ENCODE data around the gene PLCB1.
"Not testable (repeated sequence)": the region's sequence is repeated elsewhere in the genome, so short reads cannot be mapped to it uniquely, and the experiment has no call there.

PLCB1 gene

GRCh38 chr20:8130840-8131526 lies 1.1 kb upstream of the PLCB1 start:
- DNase-seq = no peak

DNA sequence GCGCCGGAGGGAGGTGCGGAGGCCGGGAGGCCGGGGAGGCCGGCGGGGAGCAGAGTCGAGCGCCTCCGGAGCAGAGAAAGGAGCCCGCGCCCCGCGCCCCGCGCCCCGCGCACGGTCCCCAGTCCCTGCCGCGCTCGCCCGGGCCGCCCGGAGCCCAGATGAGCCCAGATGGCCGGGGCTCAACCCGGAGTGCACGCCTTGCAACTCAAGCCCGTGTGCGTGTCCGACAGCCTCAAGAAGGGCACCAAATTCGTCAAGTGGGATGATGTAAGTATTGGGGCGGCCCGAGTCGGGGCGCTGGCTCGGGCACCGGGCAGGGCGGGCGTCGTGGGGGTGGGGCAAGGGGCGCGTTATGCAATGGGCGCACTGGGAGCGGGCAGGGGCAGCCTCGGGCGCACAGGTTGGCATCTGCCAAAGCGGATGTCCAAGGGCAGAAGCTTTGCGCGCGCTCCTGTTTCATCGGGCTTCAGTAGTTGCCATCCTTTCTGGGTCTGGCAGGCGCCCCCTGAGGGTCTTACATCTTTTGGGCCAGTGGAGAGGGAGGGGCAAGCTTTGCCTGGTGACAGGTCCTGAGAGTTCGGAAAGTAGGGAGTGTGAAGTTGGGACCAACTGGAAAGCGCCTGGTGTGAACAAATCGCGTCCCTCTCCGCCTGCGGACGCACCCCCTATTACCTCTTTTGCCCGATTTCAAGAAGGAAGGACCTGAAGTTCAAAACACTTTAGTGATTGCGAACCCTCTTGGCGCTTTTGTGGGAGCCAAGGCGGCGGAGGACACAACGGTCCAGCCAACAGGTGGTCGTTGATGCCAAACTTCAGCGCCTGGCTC lies 631 bp downstream of the PLCB1 start:
- no peak for DNase-seq

DNA sequence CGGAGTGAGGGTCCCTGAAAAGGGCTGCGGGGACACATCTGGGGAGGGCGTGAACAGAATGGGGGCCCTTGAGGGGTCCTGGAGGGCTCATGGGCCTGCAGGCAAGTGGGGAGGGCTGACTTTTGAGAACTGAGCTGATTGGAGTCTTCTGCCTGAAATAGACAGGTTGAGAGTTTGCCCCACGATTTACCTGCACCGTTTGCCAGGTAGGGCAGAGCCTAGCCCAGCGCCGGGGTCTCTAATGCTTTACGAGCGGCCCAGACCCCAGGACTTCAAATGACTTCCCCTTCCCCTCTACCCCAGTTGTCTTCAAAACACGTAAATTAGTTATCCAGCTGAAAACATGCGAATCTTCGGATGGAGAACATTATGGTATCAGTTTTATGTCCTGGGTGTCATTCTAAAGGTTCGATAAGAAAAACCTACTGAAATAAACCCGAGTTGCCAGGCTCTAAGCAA lies 1.3 kb downstream of the PLCB1 start:
- DNase-seq = no peak

- DNase-seq = no peak
These were observed 1.9 kb downstream of the PLCB1 start for GRCh38 chr20:8133851-8134451.

DNA sequence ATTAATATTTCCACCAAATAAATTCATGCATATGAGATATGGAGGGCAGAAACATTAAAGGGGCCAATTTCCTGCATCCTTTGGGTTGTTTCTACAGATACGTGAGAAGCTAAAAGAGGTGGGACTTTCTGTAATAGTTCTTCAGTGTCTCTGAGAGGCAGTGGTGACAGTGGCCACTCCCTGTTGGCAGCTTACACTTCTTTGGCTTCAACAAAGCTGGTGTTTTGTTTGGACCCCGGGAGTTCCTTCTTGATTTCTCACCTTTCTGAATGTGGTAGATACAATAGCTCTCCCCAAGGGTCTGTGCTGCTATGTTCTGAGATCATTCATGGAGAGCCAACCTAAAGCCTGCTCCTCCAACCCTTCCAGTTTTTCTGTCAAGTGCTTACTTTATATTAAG lies 7.8 kb downstream of the PLCB1 start:
- DNase-seq = no peak

DNA sequence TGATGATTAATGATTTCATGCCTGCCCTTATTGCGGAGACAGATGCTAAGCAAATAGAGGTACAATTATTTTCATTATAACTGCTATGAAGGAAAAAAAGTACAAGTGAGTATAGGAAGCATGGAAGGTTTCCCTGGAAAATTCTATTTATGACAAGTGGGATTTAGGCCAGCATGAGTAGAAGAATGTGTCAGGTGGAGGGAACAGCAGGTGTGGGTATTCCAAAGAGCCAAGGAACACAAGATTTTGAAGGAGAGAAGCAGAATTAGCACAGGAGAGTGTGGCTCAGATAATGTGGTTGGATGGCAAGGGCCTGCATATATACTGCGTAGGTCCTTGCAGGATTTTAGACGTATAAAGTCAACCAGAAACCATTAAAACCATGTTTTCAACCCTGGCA lies 11.4 kb downstream of the PLCB1 start:
- no peak for DNase-seq

DNA sequence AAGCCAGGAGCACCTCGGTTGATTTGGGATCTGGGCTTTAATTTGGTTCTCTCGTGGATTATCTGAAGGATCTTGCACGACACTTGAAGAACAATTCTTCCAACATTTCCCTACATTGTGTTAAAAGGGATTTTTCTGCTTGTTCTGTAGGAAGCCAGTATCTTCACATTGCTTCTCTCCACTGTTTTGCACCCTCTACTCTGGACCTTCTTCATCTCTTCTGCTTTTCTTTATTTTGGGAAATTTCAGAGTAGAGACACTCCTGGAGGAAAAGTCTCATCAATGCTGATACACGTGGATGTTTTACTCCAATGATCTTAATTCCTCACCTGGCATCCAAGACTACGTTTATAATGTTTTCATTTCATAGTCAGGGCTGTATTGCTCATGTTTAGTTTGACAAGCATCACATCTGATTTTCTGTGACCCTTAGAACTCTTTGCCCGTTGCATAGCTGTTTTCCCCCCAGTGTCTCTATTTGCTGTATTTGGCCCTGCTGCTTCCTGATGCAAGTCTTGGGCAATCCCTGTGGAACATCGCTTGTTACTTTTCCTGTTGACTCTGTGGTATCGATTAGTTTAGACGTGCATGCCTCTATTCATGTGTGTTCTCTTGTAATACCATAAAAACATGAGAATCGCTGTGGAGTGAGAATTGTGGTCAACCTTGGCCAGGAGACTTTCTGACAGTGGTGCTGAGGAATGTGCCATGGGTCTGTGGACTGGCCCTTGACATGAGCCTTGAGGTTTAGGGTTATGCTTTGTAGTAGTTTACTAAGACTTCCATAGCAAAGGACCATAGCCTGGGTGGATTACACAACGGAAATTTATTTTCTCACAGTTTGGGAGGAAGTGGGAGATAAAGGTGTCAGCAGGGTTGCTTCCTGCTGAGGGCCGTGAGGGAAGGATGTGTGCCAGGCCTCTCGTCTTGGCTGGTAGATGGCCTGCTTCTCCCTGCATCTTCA lies 12.5 kb downstream of the PLCB1 start:
- DNase-seq = no peak

DNA sequence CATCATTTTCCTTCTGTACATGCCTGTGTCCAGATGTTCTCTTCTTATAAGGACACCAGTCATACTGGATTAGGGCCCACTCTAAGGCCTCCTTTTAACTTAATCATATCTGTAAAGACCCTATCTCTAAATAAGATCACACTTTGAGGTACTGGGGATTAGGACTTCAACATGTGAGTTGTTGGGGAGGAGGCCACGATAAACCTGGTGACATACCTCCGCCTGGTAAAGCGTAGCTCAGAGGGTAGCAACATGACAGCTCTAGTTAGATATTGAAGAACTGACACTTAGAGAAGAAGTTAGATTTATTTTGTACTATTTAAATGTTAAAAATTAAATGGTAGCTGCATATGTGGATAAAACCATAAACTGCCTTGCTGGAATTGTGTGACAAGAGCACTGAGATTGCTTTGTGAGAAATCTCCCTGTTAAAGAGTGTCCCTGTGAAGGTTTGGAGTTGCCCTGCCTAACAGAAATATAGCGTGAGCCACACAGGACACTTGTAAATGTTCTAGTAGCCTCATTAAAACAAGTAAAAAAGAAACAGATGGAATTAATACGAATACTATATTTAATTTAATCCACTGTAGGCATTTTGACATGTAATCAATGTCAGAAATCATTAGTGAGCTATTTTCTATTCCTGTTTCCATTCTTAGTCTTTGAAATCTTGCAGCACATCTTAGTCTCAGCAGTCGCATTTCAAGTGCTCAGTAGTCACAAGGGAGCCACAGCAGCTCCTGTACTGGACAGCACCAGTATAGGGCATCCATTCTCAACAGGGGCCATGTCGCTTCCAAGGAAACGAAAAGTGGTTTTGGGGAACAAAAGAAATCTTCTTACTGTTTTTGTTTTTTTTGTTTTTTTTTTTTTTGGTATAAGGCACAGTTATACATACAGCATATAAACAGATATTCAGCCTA lies 13.4 kb downstream of the PLCB1 start:
- no peak for DNase-seq

DNA sequence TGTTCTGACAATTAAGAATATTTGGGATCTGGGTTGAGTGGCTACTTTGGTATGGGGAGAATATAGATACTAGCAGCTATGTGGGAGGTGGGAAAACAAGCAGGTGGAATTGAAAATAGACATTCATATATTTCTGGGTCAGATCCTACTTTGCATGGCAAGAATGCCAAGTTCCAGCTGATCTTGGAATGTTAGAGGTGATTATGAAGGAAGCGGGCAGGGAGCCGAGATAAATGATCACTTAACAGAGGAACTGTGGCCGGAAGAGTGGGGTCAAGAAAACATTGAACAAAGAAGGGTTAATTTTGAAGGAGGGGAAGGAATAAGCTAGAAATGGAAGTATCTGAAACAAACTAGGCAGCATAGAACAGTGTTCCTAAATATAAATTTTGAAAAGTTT lies 15.4 kb downstream of the PLCB1 start:
- DNase-seq = no peak

- no peak for DNase-seq
These were observed 16.4 kb downstream of the PLCB1 start for GRCh38 chr20:8148501-8148900.

DNA sequence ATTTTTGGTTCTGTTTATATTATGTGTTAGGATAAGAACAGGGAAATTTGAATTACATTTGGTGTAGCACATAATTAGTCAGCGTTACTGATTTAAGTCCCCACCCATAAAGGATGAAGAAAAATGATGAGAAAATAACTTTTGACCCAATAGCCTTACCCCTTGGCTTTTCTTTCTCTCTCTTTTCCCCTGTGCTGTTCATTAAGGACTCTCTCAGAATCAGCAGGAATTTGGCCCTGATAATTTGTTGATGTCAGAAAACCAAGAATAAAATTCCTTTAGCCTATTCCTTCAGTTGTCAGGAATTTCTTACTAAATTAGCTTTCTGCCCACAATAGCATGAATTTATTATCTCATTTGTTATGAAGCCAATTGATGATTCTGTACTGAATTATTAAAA lies 18.5 kb downstream of the PLCB1 start:
- no peak for DNase-seq

DNA sequence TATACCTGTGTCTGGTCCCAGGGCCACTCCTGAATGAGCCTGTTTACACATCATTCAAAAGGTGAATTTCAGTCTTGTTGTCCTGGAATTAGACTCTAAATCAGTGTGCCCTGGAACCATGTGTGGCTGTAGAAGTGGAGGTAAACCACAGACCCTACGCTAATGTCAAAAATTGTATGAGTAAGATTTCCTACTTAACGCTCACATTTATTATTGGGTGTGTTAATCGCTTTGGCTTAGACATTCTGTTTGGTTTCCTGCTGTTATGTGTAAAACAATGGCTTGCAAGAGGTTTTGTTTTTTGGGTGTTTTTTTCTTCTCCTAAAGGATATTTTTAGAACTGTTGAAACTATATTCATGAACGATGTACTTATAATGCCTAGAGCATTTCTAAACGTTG lies 19.3 kb downstream of the PLCB1 start:
- no peak for DNase-seq

GRCh38 chr20:8152183-8152582 lies 20.1 kb downstream of the PLCB1 start:
- DNase-seq = no peak

- DNase-seq = no peak
These were observed 20.8 kb downstream of the PLCB1 start for GRCh38 chr20:8152847-8153246.

DNA sequence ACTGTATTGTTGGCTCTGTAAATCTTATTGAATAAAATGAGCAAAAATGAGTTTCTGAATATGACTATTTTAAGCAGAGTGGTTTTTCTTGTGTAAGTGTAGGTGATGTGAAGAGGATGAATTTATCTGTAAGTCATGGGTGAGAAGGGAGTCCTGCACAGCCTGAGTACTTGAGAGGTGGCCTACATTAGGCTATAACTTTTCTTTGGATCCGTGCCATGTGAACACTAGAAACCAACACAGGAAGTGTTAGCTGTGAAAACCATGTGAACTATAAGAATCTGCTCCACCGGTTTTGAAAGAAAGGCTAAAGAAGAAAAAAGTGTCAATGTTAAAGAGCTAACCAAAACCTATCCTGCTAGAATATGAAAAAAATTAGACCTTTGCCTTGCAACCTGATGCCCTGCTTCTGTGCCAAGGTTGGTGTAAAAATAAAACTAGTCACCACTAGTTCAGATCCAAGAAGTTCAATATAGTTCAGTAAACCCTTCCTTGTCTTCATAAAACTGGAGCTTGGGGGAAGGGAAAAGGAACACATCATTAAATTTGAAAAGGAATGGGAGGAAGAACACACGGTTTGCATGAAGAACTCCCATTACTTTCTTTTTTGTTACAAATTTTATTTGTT lies 21.3 kb downstream of the PLCB1 start:
- no peak for DNase-seq

- no peak for DNase-seq
These were observed 22.6 kb downstream of the PLCB1 start for GRCh38 chr20:8154638-8155037.

DNA sequence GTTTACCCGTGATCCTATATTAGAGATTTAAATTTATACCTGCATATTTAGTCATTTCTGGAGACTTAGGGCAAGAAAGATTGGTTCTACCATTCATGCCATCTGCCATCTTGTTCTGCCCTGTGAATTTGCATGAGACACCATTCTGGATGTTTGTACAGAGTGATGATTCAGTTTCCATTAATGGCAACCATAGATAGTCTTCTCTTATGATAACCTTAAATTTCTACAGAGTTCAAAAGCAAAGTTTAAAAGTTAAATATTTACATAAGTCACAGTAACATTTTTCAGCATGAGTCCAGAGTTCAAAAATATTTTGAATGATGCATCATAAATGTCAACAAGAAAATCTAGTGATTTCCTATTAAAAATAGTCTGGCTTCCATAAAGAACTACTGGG lies 23.2 kb downstream of the PLCB1 start:
- DNase-seq = no peak

- no peak for DNase-seq
These were observed 23.7 kb downstream of the PLCB1 start for GRCh38 chr20:8155812-8156211.

DNA sequence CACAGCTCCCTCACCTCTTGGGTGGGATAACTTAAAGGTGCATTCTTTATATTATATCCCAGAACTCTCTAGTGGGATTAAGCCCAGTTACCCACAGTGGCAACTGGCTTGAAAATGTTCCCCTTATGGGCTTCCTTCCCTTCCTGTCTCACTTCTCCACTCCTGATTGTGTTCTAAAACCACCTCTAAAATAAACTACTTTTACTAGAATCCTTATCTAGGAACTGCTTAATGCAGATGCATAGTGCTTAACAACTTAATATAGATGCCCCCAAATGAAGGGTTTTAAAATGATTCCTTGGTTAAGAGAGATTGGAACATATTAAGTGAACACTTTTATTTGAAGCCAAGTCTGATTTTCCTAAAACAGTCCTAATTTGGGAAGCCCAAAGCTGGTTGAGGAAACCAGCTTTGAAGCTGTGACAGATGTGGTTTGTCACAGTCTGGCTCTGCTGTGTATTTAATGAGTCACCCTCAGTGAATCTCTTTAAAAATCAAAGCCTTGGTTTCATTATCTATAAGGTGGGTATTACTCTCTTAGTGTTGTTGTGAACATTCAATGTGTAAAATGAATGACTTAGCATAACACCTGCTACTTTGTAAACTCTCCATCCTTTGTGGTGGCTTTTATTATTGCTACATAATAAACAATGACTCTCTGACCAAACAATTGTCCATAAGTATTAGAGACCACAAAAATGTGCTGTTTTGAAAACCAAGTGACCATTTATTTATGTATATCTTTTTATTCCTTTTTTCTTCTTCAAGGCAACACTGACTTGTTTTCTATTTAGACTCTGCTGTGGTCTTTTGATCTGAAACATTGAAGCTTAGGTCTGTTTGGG lies 24.4 kb downstream of the PLCB1 start:
- DNase-seq = no peak

DNA sequence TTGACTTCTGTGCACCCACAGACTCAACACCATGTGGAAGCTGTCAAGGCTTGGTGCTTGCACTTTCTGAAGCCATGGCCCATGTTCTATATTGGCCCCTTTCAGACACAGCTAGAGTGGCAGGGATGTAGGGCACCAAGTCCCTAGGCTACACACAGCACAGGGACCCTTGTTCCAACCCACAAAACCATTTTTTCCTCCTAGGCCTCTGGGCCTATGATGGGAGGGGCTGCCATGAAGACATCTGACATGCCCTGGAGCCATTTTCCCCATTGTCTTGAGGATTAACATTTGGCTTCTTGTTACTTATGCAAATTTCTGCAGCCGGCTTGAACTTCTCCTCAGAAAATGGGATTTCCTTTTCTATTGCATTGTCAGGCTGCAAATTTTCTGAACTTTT lies 27.2 kb downstream of the PLCB1 start:
- not testable (repeated sequence) for DNase-seq
